SU-DHL-6 (cell line): Measurements from ENCODE around the gene HS3ST3B1.

Source experiments
- EZH2phosphoT487 ChIP-seq: fragments of 200-600 bp; sonication (generic), shearing (Covaris generic); conservative IDR thresholded peaks from 2 replicates; pipeline ENCODE4 v1.6.1; 2018; ENCODE audit warnings: mild to moderate bottlenecking, antibody characterized with exemption, low read length, moderate library complexity, mixed read lengths
- TF ChIP-seq, protein P1 (sequence below): fragments of 200-600 bp; sonication (generic); IDR thresholded peaks from one replicate; pipeline ENCODE4 v1.5.1; 2017; ENCODE audit warnings: antibody characterized with exemption, mild to moderate bottlenecking, low read length, moderate library complexity; ENCODE audit not compliant: insufficient read depth, poor library complexity, severe bottlenecking

DNA sequence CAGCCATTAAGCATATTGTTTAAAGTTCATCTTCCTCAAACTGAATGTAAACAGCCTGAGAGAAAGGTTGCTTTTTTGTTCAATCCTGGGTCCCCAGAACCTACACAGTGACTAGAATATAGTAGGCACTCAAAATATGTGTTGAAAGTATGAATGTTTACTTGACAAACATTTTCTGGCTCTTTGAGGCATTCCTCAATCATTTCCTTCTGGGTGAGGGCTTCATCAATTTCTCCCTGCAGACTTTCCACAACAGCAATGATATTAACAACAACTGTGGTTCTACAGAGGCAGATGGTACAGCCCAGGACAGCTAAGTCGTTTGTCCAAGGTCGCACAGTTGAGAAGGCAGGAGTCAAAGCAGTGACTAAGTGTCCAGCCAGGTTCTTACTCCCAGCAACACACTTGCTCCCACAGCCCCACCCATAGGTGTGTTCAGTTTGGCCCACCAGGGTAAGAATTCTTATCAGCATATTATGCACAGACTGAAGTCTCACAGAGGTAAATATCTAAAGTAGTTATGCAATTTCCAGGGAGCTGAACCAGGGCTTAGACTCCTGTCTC, 61.1 kb downstream of the HS3ST3B1 start:
- TF ChIP-seq, protein P1, sequence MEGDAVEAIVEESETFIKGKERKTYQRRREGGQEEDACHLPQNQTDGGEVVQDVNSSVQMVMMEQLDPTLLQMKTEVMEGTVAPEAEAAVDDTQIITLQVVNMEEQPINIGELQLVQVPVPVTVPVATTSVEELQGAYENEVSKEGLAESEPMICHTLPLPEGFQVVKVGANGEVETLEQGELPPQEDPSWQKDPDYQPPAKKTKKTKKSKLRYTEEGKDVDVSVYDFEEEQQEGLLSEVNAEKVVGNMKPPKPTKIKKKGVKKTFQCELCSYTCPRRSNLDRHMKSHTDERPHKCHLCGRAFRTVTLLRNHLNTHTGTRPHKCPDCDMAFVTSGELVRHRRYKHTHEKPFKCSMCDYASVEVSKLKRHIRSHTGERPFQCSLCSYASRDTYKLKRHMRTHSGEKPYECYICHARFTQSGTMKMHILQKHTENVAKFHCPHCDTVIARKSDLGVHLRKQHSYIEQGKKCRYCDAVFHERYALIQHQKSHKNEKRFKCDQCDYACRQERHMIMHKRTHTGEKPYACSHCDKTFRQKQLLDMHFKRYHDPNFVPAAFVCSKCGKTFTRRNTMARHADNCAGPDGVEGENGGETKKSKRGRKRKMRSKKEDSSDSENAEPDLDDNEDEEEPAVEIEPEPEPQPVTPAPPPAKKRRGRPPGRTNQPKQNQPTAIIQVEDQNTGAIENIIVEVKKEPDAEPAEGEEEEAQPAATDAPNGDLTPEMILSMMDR: no peak
- no peak for TF ChIP-seq EZH2phosphoT487
